ENCODE data around the gene CAP2. TPM values are rescaled to one million over a fixed set of nuclear protein-coding genes. Genes with fewer than 3 reads are reported as not detected.

CAP2 gene
- total and polyA plus RNA-seq, 2 experiments from 2014 or later = 6.7 to 9.1 TPM

DNA sequence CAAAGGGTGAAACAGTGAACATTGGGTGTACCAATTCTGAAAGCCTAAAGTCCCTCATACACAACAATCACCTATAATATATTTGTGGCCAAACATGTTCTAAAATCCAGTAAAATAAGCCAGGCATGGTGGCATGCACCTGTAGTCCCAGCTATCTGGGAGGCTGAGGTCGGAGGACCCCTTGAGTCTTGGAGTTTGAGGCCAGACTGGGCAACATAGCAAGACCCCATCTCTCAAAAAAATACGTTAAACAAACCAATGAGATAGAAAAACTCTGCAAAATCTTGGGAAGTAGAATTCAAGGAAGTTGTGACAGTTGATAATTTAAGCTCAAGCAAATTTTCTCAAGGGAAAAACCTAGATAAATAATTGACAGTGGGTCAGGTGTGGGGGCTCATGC lies 92.6 kb downstream of the CAP2 start (continued):
- TF ChIP-seq, protein P1, sequence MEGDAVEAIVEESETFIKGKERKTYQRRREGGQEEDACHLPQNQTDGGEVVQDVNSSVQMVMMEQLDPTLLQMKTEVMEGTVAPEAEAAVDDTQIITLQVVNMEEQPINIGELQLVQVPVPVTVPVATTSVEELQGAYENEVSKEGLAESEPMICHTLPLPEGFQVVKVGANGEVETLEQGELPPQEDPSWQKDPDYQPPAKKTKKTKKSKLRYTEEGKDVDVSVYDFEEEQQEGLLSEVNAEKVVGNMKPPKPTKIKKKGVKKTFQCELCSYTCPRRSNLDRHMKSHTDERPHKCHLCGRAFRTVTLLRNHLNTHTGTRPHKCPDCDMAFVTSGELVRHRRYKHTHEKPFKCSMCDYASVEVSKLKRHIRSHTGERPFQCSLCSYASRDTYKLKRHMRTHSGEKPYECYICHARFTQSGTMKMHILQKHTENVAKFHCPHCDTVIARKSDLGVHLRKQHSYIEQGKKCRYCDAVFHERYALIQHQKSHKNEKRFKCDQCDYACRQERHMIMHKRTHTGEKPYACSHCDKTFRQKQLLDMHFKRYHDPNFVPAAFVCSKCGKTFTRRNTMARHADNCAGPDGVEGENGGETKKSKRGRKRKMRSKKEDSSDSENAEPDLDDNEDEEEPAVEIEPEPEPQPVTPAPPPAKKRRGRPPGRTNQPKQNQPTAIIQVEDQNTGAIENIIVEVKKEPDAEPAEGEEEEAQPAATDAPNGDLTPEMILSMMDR (conservative IDR thresholded peaks at IDR 0.05; ENCODE audit: low read depth in 2 of 2) = no peak
- TF ChIP-seq, protein P2, sequence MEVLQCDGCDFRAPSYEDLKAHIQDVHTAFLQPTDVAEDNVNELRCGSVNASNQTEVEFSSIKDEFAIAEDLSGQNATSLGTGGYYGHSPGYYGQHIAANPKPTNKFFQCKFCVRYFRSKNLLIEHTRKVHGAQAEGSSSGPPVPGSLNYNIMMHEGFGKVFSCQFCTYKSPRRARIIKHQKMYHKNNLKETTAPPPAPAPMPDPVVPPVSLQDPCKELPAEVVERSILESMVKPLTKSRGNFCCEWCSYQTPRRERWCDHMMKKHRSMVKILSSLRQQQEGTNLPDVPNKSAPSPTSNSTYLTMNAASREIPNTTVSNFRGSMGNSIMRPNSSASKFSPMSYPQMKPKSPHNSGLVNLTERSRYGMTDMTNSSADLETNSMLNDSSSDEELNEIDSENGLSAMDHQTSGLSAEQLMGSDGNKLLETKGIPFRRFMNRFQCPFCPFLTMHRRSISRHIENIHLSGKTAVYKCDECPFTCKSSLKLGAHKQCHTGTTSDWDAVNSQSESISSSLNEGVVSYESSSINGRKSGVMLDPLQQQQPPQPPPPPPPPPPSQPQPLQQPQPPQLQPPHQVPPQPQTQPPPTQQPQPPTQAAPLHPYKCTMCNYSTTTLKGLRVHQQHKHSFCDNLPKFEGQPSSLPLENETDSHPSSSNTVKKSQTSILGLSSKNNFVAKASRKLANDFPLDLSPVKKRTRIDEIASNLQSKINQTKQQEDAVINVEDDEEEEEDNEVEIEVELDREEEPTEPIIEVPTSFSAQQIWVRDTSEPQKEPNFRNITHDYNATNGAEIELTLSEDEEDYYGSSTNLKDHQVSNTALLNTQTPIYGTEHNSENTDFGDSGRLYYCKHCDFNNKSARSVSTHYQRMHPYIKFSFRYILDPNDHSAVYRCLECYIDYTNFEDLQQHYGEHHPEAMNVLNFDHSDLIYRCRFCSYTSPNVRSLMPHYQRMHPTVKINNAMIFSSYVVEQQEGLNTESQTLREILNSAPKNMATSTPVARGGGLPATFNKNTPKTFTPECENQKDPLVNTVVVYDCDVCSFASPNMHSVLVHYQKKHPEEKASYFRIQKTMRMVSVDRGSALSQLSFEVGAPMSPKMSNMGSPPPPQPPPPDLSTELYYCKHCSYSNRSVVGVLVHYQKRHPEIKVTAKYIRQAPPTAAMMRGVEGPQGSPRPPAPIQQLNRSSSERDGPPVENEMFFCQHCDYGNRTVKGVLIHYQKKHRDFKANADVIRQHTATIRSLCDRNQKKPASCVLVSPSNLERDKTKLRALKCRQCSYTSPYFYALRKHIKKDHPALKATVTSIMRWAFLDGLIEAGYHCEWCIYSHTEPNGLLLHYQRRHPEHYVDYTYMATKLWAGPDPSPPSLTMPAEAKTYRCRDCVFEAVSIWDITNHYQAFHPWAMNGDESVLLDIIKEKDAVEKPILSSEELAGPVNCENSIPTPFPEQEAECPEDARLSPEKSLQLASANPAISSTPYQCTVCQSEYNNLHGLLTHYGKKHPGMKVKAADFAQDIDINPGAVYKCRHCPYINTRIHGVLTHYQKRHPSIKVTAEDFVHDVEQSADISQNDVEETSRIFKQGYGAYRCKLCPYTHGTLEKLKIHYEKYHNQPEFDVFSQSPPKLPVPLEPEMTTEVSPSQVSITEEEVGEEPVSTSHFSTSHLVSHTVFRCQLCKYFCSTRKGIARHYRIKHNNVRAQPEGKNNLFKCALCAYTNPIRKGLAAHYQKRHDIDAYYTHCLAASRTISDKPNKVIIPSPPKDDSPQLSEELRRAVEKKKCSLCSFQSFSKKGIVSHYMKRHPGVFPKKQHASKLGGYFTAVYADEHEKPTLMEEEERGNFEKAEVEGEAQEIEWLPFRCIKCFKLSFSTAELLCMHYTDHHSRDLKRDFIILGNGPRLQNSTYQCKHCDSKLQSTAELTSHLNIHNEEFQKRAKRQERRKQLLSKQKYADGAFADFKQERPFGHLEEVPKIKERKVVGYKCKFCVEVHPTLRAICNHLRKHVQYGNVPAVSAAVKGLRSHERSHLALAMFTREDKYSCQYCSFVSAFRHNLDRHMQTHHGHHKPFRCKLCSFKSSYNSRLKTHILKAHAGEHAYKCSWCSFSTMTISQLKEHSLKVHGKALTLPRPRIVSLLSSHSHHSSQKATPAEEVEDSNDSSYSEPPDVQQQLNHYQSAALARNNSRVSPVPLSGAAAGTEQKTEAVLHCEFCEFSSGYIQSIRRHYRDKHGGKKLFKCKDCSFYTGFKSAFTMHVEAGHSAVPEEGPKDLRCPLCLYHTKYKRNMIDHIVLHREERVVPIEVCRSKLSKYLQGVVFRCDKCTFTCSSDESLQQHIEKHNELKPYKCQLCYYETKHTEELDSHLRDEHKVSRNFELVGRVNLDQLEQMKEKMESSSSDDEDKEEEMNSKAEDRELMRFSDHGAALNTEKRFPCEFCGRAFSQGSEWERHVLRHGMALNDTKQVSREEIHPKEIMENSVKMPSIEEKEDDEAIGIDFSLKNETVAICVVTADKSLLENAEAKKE (CRISPR knock-in tag; IDR thresholded peaks at IDR 0.05) = no peak
- TF ChIP-seq EZH2phosphoT487 (IDR thresholded peaks at IDR 0.05; ENCODE audit: unreplicated experiment) (no peak), CREB1 (CRISPR knock-in tag; IDR thresholded peaks at IDR 0.05; ENCODE audit: low read depth) (no peak)

DNA sequence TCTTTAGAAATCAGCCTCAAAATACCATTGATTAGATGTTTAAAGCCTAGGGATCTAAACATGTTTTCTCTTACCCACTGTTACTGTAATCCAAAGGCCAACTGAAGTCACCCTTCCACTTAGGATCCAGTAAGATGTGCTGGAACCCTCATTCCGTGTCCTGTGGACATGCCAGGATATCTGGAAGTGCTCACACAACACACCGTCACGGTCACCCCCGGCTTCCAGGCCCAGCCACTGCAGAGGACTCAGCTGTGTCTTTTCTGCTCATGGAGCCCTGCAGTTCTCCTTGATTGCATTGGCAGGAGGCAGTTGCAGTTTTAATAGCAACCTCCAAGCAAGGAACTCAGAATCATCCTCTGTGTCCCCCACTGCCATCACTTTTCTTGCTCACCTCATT lies 93.3 kb downstream of the CAP2 start:
- Histone ChIP-seq H3F3A (replicated peaks; ENCODE audit: low read depth) (no peaks in the 10 kb centered on the region), H3K27me3 (ENCODE audit: insufficient read depth) (no peaks in the 10 kb centered on the region), H4K20me1 (replicated peaks; ENCODE audit: insufficient read depth) (0 out of 2 replicates have a peak, but pooled peaks cover 5% of the 10 kb centered on the region), H3K79me2 (replicated peaks; ENCODE audit: insufficient read depth) (no peaks in the 10 kb centered on the region), H3K4me3 (no peak overlapping the region), H3K9me2 (ENCODE audit: insufficient read depth) (no peaks in the 10 kb centered on the region), H3K27ac (ENCODE audit: low read depth) (no peak overlapping the region), H3K36me3 (ENCODE audit: insufficient read depth) (no peaks in the 10 kb centered on the region), H3K4me2 (no peak overlapping the region), H2AFZ (no peak overlapping the region), H3K4me1 (ENCODE audit: insufficient read depth) (peaks cover 6% of the 10 kb centered on the region)
- ATAC-seq = no peak
- Mint-ChIP-seq H3K27ac (peak overlapping the region; percentile 33; the same call in 1 of the 2 replicates), H3K4me1 (peaks cover 6% of the 10 kb centered on the region), H3K36me3 (ENCODE audit: low read depth) (no peaks in the 10 kb centered on the region; the same call in 2 of the 3 replicates), H3K27me3 (ENCODE audit: insufficient read depth, low read depth, poor library complexity) (peaks cover 5% of the 10 kb centered on the region), H3K4me3 (no peak overlapping the region), H3K9me3 (no peaks in the 10 kb centered on the region; the same call in 2 of the 3 replicates)
- DNase-seq (ENCODE audit: low spot score) = no peak
- TF ChIP-seq ZNF331 (CRISPR knock-in tag; IDR thresholded peaks at IDR 0.05; ENCODE audit: low read depth) (no peak), JUNB (IDR thresholded peaks at IDR 0.05; ENCODE audit: unreplicated experiment) (no peak)
- TF ChIP-seq, protein P3, sequence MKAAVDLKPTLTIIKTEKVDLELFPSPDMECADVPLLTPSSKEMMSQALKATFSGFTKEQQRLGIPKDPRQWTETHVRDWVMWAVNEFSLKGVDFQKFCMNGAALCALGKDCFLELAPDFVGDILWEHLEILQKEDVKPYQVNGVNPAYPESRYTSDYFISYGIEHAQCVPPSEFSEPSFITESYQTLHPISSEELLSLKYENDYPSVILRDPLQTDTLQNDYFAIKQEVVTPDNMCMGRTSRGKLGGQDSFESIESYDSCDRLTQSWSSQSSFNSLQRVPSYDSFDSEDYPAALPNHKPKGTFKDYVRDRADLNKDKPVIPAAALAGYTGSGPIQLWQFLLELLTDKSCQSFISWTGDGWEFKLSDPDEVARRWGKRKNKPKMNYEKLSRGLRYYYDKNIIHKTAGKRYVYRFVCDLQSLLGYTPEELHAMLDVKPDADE (IDR thresholded peaks at IDR 0.05) = no peak

All from GM23338 (cell line).